Left renal pelvis (tissue), 4 donors: Measurements from ENCODE around the gene FGF9. TPM values are rescaled to one million over a fixed set of nuclear protein-coding genes. Genes with fewer than 3 reads are reported as not detected.

ENCODE experiments used
- DNase-seq, 4 donors: peaks; one replicate each; pipeline ENCODE4 v3.0.0-alpha.2; 2013; ENCODE audit warnings: low read depth in 4 of 4, low spot score in 3 of 4
- polyA plus RNA-seq, 4 donors: library from polyadenylated mRNA; unstranded; fragments of 120-200 nt; gene quantifications; one replicate each; pipeline ENCODE4 v1.2.1, GENCODE V29; 2013; ENCODE audit not compliant: insufficient read length in 4 of 4

FGF9 gene
- polyA plus RNA-seq = 10 to 100 TPM in 3 of 4 donors, 1 to 10 TPM in 1; 5.7 to 23.9 (median 17.5) TPM

DNA sequence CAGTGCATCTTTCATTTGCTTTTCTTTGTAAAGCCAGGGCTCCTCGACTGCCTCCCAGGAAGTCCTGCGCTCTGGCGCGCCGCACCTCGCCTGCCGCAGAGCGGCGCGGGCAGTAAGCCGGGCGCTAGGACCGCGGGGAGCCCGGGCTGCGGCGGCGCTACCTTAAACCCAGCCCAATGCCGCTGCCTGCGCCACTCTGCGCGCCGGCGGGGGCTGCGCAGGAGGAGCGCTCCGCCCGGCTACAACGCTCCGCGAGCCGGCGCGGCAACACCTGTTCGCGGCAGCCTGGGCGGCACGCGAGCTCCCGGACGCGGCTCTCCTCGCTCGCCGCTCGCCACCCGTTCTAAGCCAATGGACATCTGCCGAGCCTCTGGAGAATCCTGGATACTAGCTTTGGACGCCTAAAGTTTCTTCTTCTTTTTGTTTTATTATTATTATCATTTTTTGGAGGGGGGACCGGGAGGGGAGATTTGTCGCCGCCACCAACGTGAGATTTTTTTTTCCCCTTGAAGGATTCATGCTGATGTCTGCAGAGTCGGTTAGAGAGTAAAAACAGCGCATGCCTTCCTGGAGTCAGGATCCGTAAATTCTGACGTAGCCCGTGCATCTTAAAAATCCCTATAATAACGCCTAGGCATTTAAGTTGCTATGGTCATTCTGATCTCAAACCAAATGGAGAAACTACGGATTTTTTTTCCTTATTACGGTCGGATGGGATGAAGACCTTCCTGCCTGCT, at the start of gene FGF9:
Gene FGF9 (plus strand): TSS at position 191 of the 737 bp plus-strand sequence. CDS start 840 bp downstream, outside the sequence.
- DNase-seq = peak in 2 of 4 donors; percentile 4 to 71

DNA sequence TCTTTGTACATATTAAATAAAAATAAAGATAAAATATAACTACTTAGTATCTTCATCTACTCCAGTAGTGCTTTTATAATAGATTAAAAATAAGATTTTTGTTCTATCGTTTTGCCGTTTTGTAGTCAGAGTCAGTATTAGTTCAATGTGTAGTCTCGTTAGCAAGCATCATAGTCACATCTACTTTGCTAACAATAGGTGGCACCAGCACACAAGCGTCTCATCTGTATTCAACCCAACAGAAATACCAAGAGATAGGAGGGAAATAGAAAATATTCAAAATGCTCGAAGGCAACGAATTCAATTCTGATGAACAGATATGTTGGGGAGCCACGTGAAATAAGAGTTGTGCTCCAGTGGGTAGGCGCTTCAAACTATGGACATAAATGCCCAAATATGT, 45.5 kb upstream of the FGF9 start:
- DNase-seq = no peak

DNA sequence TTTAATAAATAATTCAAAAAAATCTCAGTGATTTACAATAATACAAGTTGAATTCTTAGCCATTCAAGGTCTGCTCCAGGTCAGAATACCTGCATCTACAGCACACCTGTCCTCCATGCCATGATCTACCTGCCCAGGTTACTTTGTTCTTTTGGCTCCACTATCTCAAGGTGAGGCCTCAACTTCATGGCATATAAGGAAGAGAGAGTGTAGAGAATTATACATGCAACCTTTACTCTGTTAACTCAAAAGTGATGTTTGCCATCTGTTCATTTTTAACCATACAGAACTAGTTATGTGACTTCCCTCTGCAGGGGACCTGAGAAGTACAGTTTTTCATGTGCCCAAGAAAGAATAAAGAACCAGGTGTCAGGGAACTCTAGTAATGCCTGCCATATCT, 38.7 kb upstream of the FGF9 start:
- DNase-seq = no peak

DNA sequence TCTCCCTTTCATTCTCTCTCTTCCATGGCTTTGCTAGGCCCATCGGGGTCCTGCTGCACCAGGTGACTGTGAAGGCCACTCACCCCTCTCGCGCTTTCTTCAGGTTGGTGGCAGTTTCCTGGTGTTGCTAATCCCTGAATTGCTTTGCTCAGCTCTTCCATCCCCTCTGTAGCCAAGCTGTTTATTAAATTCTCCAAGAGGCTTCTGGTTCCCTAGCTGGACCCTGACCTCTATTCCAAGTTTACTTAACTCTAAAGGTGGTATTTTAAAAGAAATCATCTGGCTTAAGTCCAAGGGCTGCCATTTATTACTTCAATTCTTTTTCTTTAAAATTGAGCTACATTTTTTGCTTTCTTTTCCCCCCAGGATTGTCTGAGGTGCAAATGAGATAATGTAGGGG, 34.2 kb upstream of the FGF9 start:
- DNase-seq = no peak

DNA sequence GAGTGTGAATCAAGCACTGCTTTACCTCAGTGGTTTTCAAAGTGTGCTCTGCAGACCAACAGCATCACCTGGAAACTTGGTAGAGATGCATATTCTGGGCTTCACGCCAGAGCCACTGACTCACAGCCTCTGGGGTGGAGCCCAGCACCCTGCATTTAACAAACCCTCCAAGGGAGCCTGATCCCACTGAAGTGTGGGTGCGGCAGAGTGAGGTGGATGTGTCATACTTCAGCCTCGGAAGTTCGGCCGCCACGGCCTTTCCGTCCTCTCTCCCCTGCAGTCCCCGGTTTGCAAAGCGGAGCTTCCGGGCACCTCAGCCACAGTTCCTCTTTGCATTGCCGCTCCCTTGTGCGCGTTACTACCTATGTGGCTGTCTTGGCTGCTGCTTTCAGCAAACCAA, 33.6 kb upstream of the FGF9 start:
- no peak for DNase-seq

DNA sequence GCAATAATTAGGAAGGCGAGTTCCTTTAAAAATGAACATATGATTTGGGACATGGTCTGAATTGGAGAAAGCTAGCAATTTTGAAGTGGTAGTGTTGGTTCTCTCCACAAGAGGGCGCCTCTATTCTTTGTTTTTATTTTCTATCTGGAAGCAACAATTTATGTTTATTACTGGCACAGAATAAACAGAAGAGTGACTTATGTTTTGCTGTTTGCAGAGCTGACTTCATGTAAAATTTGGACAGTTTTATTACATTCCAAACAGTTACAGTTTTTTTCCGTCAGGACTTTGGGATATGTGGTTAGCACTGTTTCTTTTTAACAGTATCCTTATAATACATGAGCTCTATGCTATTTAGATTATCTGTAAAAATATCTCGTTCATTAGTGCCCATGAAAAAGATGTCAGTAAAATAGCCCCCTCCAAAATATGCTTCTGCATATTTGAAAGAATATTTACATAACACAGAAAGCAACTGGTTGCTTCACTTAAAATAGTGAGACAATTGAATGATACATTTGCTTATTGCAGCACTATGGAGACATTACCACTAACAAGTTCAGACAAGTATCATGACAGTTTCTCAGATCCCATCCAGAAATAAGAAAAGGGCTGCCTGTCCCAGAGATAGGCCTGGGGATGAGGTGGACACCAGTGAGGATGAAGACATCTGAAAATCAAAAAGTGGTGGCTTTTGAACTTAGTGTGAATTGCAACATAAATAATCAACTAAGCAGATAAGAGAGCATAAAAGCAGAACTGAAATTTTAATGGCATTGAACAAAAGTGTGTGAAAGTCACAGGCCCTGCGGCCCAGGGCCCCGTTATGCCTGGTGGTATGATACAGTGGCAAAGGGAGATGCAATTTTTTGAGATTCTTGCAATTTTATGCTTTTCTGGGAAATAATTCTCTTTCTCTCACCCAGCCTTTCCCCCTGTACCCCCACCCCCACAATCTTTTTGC, 32.3 kb upstream of the FGF9 start:
- no peak for DNase-seq

DNA sequence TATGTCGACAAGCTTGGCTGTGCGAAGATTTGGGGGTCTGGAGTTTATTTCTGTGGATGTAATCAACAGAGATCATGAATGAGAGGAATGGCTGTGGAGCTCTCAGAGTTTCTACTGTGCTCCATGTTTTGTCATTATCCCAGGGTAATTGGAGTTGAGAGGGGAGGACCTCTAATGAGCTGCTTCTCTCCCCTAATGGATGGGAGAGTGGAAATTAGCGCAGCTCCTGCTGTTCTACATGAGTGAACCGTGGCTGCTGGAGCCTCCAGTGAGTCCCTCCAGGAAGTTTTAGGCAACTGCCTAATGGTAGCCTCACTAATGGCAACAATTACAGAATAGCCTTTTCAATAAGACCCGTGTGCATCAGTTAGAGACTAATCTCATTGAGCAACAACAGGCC, 31.3 kb upstream of the FGF9 start:
- no peak for DNase-seq

DNA sequence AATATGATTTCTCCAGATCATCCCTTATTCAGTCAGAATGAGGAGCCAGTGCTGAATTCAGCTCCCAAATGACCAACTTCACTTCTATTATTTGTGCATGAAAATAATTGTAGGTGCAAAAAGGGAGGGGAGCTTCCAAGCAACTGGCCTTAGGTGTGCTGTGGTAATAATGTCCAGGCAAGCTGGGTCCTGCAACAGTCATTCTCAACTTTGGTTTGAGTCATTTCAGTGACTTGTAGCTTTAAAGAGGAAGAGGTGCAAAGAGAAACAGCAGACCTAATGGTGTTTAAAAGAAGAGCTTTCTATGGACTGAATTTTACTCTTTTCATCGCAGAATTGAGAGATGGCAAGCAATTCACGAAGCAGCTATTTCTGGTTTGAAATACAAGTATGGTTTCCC, 29.2 kb upstream of the FGF9 start:
- no peak for DNase-seq

DNA sequence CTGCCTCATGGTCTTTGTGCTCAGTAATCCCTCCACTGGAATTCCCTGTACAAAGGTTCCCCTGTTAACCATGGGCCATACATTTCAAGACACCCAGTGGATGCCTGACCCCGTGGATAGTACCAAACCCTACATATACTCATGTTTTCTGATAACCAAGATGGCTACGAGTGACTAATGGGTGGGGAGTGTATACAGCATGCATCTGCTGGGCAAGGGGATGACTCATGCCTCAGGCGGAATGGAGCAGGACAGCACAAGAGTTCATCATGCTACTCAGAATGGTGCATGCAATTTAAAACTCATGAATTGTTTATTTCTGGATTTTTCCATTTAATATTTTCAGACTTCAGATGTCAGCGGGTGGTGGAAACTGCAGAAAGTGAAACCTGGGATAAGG, 13.3 kb upstream of the FGF9 start:
- no peak for DNase-seq

DNA sequence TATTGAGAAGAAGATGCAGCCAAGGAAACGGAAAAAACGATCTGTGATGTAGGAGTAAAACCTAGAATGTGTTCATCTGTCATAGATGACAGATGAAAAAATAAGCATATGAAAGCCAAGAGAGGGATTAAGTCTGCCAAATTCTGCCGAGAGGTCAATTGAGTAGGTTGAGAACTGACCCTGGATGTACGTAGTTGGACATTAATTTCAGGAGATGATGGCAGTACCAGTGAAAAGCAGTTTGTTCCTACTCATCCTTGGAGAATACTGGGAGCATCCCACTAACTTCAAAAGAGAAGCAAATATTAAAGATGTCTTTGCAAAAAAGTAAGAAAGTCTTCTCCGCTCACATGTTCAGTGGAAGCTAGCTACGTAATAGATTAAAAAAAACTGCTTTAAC, 11.8 kb upstream of the FGF9 start:
- DNase-seq = no peak

DNA sequence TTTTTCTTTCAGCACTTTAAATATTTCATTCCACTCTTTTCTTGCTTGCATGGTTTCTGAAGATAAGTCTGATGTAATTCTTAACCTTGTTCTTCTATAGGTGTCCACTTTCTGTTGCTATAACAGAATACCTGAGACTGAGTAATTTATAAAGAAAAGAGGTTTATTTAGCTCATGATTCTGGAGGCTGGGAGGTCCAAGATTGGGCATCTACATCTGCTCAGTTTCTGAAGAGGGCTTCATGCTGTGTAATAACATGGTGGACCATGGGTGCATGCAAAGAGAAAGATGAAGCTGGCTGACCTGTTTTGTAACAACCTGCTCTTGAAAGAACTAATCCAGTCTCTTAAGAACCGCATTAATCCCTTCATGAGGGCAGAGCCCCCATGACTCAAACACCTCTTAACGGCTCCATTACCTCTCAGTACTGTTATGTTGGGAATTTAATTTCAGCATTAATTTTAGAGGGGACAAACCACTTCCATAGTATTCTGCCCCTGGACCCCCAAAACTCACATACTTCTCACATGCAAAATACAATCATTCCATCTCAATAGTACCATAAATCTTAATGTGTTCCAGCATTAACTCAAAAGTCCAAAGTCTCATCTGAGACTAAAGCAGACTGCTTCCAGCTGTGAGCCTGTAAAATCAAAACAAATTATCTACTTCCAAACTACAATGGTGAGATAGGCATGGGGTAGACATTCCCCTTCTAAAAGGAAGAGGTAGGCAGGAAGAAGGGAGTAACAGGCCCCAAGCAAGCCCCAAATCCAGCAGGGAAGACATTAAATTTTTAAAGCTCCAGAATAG, 9.6 kb upstream of the FGF9 start:
- no peak for DNase-seq

DNA sequence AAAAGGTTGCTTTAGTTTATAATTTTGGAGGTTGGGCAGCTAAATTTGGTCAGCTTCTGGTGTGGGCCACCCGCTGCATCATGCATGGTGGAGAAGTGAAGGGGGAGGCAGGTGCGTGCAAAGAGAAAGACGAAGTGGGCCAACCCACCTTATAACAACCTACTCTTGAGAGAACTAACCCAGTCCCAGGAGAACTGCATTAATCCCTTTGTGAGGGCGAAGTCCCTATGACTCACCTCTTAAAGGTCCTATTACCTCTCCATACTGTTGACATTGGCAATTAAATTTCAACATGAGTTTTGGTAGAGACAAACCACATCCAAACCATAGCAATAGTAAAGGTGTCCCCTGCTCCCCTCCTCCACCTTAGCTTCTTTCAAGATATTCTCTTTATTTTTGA, 7.7 kb upstream of the FGF9 start:
- DNase-seq = no peak

DNA sequence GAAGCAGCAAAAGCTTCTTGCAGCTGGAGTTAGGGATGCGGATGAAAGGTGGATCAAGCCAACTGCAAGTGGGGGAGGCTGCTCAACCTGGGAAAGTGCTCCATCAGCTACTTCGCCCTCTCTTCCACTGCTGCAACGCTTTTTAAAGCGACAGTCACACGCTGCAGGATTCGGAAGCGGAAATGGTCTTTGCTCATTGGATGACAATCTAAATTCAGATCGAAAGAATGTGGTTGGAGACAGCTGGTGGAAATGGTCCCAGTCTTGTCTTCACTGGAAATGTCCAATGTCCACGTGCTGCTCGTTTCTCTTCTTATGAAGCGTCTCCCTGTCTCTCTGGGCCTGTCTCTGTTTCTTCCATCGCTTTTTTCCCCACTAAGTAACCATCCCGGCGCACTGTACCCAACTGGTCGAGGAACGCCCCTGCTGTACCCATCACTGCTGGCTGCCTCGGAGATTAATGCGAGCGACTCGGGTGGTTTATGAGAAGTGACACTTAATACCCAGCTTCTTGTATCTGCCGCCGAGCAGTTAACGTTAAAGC, 2.1 kb upstream of the FGF9 start:
- DNase-seq = peak in 1 of 4 donors; percentile 5

DNA sequence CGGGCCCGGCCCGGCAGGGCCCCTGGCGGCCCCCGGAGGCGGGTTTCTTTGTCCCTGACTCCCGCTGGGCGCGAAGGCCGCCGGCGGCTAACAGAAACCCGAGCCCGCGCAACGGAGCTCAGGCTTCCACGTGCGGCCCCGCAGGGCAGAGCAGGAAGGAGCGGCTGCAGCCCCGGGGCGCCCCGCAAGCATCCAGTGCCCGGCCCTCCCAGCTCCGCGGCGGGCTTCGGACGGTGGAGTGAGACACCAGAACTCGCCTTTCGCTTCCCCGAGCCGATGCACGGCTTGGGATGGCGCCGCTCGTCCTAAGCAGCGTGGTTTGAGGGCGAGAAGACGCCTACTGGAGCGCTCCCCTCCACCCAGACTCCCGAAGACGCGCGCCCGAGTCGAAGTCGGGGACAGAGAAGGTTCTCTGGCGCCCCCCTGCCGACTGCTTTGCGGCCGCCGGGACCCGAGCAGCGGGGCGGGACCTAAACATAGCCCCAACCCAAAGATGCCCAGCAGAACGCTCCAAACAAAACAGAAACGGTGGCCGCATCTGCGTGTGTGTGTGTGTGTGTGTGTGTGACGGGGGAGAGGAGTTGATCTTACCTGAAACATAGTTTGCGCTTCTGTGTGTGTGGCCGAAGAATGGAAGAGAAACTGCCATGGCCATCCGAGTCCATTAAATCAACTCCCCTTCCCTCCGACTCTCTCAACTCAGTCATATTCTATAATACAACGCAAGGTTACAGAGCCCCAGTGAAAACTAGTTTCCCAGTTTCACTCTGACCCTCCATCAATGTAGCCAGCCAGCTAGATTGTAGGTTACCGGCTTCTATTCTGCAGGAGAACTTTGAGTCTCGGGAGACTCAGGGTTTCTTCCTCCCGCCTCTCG, 629 bp upstream of the FGF9 start:
- DNase-seq = peak in 1 of 4 donors; percentile 60

DNA sequence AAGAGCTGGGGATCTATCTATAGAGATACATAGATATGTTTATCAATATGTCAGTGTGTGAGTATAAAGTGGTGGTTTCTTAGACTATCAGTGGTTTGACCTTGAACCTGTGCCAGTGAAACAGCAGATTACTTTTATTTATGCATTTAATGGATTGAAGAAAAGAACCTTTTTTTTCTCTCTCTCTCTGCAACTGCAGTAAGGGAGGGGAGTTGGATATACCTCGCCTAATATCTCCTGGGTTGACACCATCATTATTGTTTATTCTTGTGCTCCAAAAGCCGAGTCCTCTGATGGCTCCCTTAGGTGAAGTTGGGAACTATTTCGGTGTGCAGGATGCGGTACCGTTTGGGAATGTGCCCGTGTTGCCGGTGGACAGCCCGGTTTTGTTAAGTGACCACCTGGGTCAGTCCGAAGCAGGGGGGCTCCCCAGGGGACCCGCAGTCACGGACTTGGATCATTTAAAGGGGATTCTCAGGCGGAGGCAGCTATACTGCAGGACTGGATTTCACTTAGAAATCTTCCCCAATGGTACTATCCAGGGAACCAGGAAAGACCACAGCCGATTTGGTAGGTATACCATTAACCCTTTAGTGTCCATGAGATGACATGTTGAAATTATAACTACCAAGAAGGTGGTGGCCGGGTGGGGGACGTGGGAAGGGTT, 880 bp downstream of the FGF9 start:
- peak in 1 of 4 donors; percentile 4 for DNase-seq

DNA sequence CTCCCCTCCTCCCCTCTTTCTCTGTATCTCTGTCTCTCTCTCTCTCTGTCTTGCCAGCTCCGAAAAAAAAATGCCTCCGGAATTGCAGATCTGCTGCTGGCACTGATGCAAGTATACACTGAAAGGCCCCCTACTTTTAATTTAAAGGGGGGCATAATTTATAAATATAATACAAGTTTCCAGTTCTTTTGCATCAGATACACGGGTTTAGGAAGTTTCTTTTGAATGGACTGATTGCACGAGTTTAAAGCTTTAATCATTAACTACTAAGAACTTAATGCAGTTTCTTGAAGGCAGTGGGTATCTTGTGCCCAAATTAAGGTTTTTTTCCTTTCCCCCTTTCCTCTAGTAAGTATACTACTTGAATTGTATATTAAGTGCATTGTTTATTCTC, 1.4 kb downstream of the FGF9 start:
- no peak for DNase-seq

DNA sequence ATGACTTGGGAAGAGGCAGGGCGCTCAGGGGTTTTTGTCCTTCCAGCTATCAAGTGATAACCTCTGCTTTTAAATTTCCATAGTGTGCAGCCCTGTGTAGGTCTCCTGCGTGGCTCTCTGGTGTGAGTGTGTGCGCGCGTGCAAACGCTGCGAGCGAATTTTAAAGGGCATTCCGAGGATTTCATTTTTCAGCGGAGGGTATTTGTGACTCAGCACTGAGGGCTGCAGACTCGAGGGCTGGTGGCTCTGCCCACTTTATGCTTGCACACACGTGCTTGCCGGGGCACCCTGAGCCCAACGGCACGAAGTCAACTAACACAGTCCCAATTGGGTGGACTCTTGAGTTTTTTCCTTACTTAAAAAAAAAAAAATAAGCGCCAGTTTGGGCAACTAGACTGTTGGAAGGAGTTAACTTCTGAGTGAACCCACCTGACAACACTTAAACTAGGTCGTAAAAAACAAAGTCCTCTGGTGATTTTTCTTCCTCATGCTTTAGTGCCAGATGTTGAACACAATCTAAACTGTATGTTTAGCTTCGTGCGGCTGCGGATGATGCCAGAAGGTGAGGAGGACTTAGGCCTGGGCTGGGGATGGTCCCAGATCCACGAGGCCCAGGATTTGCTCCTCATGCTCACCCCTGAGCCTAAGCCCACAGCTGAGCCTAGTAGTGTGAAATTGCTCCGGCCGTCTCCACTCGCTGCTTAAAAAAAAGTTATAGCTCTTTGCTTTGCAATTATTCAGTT, 2.1 kb downstream of the FGF9 start:
- peak in 1 of 4 donors; percentile 10 for DNase-seq

DNA sequence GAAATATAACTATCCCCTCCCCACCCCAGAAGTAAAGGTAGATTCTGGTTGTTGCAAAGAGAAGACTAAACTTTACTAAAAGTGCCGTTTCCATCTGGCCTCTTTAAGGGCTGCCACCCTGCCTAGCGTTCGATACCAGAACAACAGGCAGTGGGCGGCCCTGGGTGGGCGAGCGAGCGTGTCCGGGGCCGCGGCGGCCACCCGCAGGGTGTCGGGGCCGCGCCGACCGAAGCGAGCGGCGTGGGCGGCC, 2.6 kb downstream of the FGF9 start:
- DNase-seq = no peak
